ENCODE measurements around the gene MYO5A. TPM values are rescaled to one million over a fixed set of nuclear protein-coding genes. Genes with fewer than 3 reads are reported as not detected.

MYO5A gene
- total RNA-seq, 1 experiment from 2014 or later = 17.6 TPM

DNA sequence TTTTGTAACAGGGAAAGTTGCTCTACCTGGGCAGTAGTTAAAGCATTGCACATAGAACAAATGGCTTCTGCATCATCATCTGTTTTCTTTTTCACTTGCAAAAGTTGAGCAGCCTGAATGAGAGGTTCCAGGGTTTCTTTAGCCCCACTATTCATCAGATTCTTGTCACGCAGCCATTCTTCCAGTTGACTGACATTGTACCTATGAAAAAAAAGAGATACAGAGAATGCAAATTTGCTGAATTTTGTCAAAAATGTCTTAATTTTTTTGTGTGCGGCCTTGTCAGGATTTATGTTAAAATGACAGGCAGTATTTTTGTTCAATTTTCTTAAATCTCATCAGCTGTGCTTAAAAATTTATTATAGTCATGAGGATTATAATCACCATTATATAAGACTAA lies 211.7 kb downstream of the MYO5A start:
- Histone ChIP-seq H3K9me3 (ENCODE audit: control insufficient read depth in 1 of 2, insufficient read depth in 1 of 2, low read depth in 1 of 2, low read length in 2 of 2) (no peaks in the 10 kb centered on the region), H3K79me2 (ENCODE audit: insufficient read depth, low read length) (no peaks in the 10 kb centered on the region), H4K20me1 (ENCODE audit: insufficient read depth) (no peaks in the 10 kb centered on the region), H3K9me2 (ENCODE audit: insufficient read depth) (no peaks in the 10 kb centered on the region), H3K9ac (ENCODE audit: low read length) (no peak overlapping the region), H3K4me3 (replicated peaks in 1 of 2; ENCODE audit: low read depth in 1 of 2, low read length in 2 of 2) (no peak overlapping the region), H3K4me1 (ENCODE audit: control insufficient read depth in 1 of 2, insufficient read depth in 2 of 2, low read length in 2 of 2) (no peaks in the 10 kb centered on the region), H3K27ac (ENCODE audit: low read depth, low read length) (no peak overlapping the region), H3K4me2 (ENCODE audit: low read length) (no peak overlapping the region), H2AFZ (ENCODE audit: low read depth, low read length, poor library complexity, severe bottlenecking) (no peak overlapping the region), H3K27me3 (ENCODE audit: insufficient read depth, low read length) (no peaks in the 10 kb centered on the region), H3K36me3 (ENCODE audit: control insufficient read depth in 1 of 2, insufficient read depth in 2 of 2, low read length in 2 of 2) (peaks cover 0 to 4% of the 10 kb centered on the region in 2 experiments; a peak in 1 of 4 replicates)
- ChIA-PET CTCF (no interaction called here), RAD21 (ENCODE audit: low non-redundant PET in 1 of 2, low total read pairs in 2 of 2, uncharacterized antibody in 2 of 2, unreplicated experiment in 2 of 2) (no interaction called here), POLR2A (no interaction called here)
- TF ChIP-seq POLR2A (IDR thresholded peaks at IDR 0.05; ENCODE audit: borderline replicate concordance, extremely low read depth, insufficient read depth, insufficient read length) (no peak), ELF1 (IDR thresholded peaks at IDR 0.05; ENCODE audit: borderline replicate concordance, low read depth) (no peak), SRF (IDR thresholded peaks at IDR 0.05; ENCODE audit: low read depth) (no peak), TCF7L2 (IDR thresholded peaks at IDR 0.05; ENCODE audit: borderline replicate concordance, extremely low read depth, insufficient read depth, insufficient read length) (no peak), JUND (IDR thresholded peaks at IDR 0.05) (no peak), RAD21 (IDR thresholded peaks at IDR 0.05; ENCODE audit: low read depth) (no peak), SIN3A (IDR thresholded peaks at IDR 0.05; ENCODE audit: low read depth) (no peak), CEBPB (IDR thresholded peaks at IDR 0.05; ENCODE audit: low read depth) (no peak), SP1 (IDR thresholded peaks at IDR 0.05; ENCODE audit: low read depth) (no peak), EZH2phosphoT487 (IDR thresholded peaks at IDR 0.05; ENCODE audit: borderline replicate concordance) (no peak), EGR1 (IDR thresholded peaks at IDR 0.05; ENCODE audit: low read depth) (no peak), ZNF274 (IDR thresholded peaks at IDR 0.05; ENCODE audit: low read depth, low read length) (no peak), POLR2AphosphoS5 (IDR thresholded peaks at IDR 0.05; ENCODE audit: low read depth, low read length) (no peak), ZFX (IDR thresholded peaks at IDR 0.05) (no peak), EZH2 (IDR thresholded peaks at IDR 0.05) (no peak), CBX3 (IDR thresholded peaks at IDR 0.05; ENCODE audit: low read depth) (no peak), YY1 (IDR thresholded peaks at IDR 0.05; ENCODE audit: extremely low read depth, insufficient replicate concordance, low read depth, low read length) (no peak), FOSL1 (IDR thresholded peaks at IDR 0.05; ENCODE audit: low read depth) (no peak)
- TF ChIP-seq, protein P1, sequence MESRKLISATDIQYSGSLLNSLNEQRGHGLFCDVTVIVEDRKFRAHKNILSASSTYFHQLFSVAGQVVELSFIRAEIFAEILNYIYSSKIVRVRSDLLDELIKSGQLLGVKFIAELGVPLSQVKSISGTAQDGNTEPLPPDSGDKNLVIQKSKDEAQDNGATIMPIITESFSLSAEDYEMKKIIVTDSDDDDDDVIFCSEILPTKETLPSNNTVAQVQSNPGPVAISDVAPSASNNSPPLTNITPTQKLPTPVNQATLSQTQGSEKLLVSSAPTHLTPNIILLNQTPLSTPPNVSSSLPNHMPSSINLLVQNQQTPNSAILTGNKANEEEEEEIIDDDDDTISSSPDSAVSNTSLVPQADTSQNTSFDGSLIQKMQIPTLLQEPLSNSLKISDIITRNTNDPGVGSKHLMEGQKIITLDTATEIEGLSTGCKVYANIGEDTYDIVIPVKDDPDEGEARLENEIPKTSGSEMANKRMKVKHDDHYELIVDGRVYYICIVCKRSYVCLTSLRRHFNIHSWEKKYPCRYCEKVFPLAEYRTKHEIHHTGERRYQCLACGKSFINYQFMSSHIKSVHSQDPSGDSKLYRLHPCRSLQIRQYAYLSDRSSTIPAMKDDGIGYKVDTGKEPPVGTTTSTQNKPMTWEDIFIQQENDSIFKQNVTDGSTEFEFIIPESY (IDR thresholded peaks at IDR 0.05; ENCODE audit: extremely low read depth, insufficient replicate concordance, low read length) = no peak
- TF ChIP-seq, protein P2, sequence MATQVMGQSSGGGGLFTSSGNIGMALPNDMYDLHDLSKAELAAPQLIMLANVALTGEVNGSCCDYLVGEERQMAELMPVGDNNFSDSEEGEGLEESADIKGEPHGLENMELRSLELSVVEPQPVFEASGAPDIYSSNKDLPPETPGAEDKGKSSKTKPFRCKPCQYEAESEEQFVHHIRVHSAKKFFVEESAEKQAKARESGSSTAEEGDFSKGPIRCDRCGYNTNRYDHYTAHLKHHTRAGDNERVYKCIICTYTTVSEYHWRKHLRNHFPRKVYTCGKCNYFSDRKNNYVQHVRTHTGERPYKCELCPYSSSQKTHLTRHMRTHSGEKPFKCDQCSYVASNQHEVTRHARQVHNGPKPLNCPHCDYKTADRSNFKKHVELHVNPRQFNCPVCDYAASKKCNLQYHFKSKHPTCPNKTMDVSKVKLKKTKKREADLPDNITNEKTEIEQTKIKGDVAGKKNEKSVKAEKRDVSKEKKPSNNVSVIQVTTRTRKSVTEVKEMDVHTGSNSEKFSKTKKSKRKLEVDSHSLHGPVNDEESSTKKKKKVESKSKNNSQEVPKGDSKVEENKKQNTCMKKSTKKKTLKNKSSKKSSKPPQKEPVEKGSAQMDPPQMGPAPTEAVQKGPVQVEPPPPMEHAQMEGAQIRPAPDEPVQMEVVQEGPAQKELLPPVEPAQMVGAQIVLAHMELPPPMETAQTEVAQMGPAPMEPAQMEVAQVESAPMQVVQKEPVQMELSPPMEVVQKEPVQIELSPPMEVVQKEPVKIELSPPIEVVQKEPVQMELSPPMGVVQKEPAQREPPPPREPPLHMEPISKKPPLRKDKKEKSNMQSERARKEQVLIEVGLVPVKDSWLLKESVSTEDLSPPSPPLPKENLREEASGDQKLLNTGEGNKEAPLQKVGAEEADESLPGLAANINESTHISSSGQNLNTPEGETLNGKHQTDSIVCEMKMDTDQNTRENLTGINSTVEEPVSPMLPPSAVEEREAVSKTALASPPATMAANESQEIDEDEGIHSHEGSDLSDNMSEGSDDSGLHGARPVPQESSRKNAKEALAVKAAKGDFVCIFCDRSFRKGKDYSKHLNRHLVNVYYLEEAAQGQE (IDR thresholded peaks at IDR 0.05; ENCODE audit: low read depth) = no peak
- ATAC-seq = no peak
- intact Hi-C loops (cut with micrococcal nuclease) = no loop called here
- no peak for DNase-seq (ENCODE audit: low read depth, low spot score)
- BruUV-seq (replicated peaks) = no TSS peak

All from HCT116 (cell line).